C4-2B (cell line): ENCODE results near the gene LRRC61.

Experiments used
- CTCF ChIP-seq: fragments of 450-650 bp; conservative IDR thresholded peaks from 2 replicates; pipeline ENCODE4 v1.5.1; 2017; ENCODE audit warnings: mild to moderate bottlenecking
- ZFX ChIP-seq: fragments of 450-650 bp; IDR thresholded peaks from 2 replicates; pipeline ENCODE4 v1.6.1; 2017

- TF ChIP-seq CTCF (no peak), ZFX (no peak)
These were observed 15.3 kb upstream of the LRRC61 start for GRCh38 chr7:150307904-150308303.
